ENCODE data around the gene ADCY10.
"Not testable (repeated sequence)": the region's sequence is repeated elsewhere in the genome, so short reads cannot be mapped to it uniquely, and the experiment has no call there.

The ADCY10 gene

DNA sequence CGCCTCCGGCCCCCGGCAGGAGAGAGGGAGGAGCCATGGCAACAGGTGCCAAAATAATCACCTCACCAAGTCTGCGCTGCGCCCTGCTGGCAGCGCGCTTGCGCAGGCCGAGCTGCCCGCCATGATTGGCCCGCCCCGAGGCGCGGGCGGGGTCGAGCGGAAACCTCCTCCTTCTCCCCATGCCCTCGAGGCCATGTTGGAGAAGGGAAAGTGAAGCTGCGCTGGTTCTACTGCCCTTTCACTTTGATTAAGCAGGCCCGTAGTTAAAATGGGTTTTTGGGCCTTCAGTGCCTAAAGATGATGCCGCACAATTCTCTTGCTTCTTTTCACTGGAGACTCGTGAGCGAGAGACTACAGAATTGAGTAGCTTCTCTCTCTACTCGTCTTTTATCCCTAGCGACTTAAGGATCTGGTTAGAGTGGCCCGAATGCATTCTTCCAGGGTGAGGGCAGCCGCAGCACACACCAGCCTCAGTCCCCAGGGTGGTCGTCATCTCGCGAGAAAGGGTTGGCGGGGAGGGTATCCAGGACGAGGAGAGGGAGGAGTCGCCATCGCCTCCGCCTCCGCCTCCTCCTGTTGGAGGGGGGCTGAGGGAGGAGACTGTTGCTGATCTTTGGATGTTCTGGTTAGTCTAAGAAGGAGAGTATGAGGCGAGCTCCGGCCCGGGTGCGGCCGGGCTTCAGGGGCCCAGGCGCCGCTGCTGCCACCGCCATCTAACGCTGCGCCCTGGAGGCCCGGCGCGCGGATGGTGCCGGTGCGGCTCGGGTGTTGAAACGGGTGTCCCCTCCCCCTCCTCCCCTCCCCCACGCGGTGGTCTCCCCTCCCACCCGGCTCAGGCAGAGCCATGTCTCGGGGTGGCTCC, 22.4 kb upstream of the ADCY10 start, which contains the start of gene DCAF6:
TSS of gene DCAF6 (plus strand) at position 616 of the 862 bp plus-strand sequence. CDS start at position 845, 229 bp downstream.
- peak within 1 kb of the TSS; percentile 91 for H3K4me3 ChIP-seq (ENCODE audit: control insufficient read depth, low read depth, low read length)
- TF ChIP-seq, protein P1, sequence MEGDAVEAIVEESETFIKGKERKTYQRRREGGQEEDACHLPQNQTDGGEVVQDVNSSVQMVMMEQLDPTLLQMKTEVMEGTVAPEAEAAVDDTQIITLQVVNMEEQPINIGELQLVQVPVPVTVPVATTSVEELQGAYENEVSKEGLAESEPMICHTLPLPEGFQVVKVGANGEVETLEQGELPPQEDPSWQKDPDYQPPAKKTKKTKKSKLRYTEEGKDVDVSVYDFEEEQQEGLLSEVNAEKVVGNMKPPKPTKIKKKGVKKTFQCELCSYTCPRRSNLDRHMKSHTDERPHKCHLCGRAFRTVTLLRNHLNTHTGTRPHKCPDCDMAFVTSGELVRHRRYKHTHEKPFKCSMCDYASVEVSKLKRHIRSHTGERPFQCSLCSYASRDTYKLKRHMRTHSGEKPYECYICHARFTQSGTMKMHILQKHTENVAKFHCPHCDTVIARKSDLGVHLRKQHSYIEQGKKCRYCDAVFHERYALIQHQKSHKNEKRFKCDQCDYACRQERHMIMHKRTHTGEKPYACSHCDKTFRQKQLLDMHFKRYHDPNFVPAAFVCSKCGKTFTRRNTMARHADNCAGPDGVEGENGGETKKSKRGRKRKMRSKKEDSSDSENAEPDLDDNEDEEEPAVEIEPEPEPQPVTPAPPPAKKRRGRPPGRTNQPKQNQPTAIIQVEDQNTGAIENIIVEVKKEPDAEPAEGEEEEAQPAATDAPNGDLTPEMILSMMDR (conservative IDR thresholded peaks at IDR 0.05; ENCODE audit: control insufficient read depth, insufficient read depth, low read depth, low read length) = no peak
- DNase-seq (ENCODE audit: low read depth) = peak; percentile 97

DNA sequence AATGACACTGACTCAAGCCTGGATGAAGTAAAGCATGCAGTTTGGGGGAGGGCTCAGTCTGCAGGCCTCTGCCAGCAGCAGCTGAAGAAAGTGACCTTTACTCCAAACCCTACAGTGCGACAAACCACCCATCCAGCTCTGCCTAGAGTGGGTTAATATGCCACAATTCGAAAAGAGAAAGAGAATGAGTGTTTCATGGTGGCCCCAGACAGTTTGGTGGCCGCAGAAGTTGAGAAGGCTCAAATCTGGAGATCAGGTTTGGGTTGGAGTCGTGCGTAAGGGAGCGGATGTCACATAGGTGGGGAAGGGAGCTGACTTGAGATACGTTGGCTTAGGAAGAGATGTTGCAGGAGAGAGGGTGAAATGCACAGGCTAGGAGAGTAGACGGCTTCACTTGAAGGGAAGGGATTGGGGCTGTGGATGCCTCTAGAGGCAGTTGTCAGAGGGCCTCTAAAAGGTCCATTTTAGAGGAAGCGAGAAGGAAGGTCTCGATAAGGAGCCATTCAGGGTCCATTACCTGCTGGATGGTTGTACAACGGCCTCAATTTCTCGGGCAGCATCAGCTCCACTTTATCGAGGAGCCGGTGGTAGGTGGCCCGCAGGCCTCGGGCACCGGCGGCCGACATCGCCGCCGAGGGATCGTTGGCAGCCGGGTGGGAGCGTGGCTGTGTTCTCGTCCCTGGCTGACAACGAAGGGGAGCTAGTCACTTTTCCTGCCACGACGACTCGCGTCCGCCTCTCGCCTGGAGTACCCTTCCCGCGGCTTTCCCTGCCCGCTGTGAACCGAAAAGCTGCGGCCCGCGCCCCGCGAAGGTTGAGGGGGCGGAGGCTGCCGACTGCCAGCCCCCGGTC, 21.5 kb upstream of the ADCY10 start:
- DNase-seq (ENCODE audit: low read depth) = peak; percentile 67
- TF ChIP-seq, protein P1 (conservative IDR thresholded peaks at IDR 0.05; ENCODE audit: control insufficient read depth, insufficient read depth, low read depth, low read length) = no peak
- peak overlapping the region; percentile 91 for H3K4me3 ChIP-seq (ENCODE audit: control insufficient read depth, low read depth, low read length)

DNA sequence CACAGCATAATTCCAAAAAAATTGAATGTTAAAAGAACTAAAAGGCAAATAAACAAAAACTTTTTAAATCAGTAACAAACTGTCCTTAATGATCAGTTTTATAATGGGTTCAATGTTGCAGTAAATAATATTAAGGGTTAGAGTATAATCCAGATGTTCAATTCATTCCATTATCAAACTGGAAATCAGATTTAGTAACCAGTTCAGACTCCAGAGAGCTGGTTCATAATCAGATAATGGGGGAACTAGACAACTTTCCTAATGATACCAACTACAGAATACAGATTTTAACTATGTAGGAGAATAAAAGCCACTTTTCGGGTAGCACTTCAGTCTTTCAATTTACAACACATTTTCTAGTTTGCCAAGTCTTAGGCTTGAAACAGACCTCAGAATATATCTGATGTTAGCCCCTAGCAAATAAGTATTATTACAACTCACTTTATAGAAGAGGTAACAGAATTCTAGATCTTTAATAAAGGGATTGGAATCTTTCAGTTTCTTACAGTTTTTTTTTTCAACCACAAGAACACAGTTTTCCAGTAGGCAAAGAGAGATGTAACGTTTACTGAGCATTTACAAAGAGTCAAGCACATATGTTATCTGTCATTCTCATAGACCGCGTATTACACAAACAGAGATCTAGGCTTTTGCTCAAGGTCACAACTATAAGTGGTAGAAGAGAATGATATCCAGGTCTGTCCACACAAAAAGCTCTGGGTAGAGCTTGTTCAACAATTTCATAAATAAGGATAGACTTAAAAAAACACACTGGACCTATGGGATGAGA, 20.7 kb upstream of the ADCY10 start:
- peak overlapping the region; percentile 91 for H3K4me3 ChIP-seq (ENCODE audit: control insufficient read depth, low read depth, low read length)
- TF ChIP-seq, protein P1 (conservative IDR thresholded peaks at IDR 0.05; ENCODE audit: control insufficient read depth, insufficient read depth, low read depth, low read length) = no peak
- DNase-seq (ENCODE audit: low read depth) = no peak

DNA sequence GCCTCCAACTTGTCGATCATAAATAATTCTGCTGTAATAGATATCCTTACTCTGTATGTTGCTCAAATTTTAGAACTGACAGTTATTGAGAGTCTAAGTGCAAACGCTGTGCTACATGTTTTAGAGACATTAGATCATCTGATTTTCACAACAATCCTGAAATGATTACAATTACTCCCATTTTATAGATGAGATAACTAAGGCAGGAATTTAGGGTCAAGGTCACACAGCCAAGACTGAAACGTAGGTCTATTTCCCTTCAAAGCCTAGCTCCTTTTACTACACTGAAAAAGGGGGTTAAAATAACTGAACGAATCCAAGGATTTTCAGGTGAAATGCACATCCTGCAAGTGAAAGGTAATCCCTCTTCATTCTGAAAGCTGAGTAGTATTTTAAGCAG, 19.9 kb upstream of the ADCY10 start:
- H3K4me3 ChIP-seq (ENCODE audit: control insufficient read depth, low read depth, low read length) = no peak overlapping the region
- TF ChIP-seq, protein P1 (conservative IDR thresholded peaks at IDR 0.05; ENCODE audit: control insufficient read depth, insufficient read depth, low read depth, low read length) = no peak
- DNase-seq (ENCODE audit: low read depth) = no peak

DNA sequence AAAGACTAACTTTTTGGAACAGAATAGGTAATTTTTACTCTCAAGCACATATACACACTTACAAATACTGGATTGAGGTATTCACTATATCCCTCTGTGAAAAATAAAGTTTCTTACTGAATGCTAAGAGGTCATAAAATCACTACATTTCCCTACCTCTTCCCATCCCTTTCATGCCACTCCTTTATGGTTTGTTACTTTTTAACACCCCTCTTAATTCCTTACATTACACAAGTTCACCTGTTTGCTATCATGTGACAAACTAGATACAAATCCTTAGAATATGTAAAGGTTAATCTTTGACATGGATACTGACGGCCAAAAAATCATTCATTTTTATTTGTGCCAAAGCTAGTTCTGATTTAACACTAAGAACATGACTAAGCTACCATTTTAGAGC, 15.8 kb upstream of the ADCY10 start:
- H3K4me3 ChIP-seq (ENCODE audit: control insufficient read depth, low read depth, low read length) = no peak overlapping the region
- no peak for DNase-seq (ENCODE audit: low read depth)
- TF ChIP-seq, protein P1 (conservative IDR thresholded peaks at IDR 0.05; ENCODE audit: control insufficient read depth, insufficient read depth, low read depth, low read length) = no peak

DNA sequence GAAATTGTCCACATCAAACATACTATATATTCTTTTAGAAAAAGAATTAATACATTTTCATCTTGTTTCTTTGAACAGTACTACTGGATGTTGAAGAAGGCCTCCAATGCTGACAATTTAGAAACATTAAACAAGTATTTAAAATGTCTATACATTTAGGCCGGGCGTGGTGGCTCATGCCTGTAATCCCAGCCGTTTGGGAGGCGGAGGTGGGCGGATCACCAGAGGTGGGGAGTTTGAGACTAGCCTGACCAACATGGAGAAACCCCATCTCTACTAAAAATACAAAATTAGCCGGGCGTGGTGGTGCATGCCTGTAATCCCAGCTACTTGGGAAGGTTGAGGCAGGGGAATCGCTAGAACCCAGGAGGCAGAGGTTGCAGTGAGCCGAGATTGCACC, 15.0 kb upstream of the ADCY10 start:
- not testable (repeated sequence) for H3K4me3 ChIP-seq (ENCODE audit: control insufficient read depth, low read depth, low read length); DNase-seq (ENCODE audit: low read depth)

Data from fibroblast of mammary gland (primary cell).